Fibroblast of mammary gland (primary cell): ENCODE data around the gene CREB3.

Experiments
- DNase-seq: peaks from one replicate; pipeline ENCODE4 v3.0.0-alpha.2; 2010; ENCODE audit warnings: low read depth
- H3K4me3 ChIP-seq: 2 replicates; pipeline ENCODE4 v1.5.1; 2011; ENCODE audit warnings: low read depth, mild to moderate bottlenecking, low read length, moderate library complexity; ENCODE audit not compliant: control insufficient read depth
- TF ChIP-seq, protein P1 (sequence below): conservative IDR thresholded peaks from 2 replicates; pipeline ENCODE4 v1.5.1; 2011; ENCODE audit warnings: low read depth, low read length, inconsistent platforms; ENCODE audit not compliant: control insufficient read depth, insufficient read depth

The CREB3 gene

DNA sequence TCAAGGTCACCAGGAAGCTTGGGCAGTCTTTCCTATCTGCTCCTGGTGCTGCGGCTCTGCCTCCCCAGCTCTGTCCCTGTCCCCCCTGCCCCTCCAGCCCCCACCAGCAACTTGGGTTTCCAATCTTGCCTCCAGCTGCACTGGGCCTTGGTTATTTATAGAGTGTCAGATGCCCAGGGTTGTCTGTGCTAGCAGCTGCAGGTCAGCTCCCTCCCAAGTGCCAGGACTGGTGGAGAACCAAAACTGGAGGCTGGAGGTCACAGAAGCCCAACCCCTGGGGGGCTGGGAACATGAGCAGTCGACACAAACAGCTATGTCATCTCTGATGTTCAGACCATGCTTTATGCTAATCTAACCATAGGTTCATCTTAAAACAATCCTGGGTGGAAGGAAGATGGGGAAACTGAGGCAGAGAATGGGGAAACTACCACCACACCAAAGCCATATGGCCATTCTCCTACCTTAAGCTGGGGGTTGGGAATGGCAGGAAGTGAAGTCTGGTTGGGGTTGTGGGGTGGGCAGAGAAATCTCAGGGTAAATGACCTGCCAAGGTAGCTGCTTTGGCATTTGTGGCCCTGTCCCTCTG, 44.4 kb upstream of the CREB3 start:
- peak overlapping the region; percentile 96 for H3K4me3 ChIP-seq
- TF ChIP-seq, protein P1, sequence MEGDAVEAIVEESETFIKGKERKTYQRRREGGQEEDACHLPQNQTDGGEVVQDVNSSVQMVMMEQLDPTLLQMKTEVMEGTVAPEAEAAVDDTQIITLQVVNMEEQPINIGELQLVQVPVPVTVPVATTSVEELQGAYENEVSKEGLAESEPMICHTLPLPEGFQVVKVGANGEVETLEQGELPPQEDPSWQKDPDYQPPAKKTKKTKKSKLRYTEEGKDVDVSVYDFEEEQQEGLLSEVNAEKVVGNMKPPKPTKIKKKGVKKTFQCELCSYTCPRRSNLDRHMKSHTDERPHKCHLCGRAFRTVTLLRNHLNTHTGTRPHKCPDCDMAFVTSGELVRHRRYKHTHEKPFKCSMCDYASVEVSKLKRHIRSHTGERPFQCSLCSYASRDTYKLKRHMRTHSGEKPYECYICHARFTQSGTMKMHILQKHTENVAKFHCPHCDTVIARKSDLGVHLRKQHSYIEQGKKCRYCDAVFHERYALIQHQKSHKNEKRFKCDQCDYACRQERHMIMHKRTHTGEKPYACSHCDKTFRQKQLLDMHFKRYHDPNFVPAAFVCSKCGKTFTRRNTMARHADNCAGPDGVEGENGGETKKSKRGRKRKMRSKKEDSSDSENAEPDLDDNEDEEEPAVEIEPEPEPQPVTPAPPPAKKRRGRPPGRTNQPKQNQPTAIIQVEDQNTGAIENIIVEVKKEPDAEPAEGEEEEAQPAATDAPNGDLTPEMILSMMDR: no peak
- no peak for DNase-seq

DNA sequence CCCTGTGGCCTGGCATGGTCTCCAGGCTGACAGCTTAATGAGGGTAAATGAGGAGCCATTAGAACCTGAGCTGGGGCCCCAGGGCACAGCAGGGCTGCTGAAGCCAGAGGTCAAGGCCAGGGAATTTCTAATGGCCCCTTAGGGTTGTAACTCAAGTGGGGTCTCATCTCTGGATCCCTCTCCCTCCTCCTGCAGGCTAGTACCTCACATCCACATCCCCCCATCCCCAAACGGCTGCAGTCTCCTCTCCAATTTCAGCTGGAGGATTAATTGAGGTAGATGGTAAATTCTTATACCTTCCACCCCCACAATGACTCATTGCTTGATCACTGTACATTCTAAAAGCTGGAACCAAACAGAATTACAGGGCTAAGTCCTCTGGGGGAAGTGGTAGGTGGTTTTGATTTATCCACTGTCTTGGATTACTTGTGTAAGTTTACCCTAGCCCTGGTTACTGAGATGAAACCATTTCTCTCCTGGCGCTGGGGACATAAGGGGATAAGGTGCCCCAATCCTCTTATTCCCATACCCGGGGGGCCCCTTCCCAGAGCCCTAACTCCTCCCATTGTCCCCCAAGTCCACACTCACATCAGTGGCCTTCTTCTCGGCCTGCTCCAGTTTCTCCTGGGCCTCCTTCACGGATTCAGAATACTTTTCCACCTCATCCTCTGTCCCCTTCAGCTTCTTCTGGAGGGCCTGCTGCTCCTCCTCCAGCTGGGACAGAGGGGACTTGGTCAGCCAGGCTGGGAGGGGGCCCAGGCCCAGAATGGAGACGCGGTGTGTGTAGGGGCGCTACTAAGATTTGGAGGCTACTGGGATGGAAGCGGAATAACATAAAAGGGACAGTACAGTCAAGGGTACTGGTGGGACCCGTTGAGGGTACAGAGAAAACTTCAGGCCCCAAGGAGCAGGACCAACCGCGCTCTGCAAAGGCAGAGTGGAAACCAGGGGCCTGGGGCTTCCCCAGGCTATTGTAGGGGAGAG, 43.6 kb upstream of the CREB3 start:
- TF ChIP-seq, protein P1: no peak
- DNase-seq: peak; percentile 95
- peak overlapping the region; percentile 96 for H3K4me3 ChIP-seq

DNA sequence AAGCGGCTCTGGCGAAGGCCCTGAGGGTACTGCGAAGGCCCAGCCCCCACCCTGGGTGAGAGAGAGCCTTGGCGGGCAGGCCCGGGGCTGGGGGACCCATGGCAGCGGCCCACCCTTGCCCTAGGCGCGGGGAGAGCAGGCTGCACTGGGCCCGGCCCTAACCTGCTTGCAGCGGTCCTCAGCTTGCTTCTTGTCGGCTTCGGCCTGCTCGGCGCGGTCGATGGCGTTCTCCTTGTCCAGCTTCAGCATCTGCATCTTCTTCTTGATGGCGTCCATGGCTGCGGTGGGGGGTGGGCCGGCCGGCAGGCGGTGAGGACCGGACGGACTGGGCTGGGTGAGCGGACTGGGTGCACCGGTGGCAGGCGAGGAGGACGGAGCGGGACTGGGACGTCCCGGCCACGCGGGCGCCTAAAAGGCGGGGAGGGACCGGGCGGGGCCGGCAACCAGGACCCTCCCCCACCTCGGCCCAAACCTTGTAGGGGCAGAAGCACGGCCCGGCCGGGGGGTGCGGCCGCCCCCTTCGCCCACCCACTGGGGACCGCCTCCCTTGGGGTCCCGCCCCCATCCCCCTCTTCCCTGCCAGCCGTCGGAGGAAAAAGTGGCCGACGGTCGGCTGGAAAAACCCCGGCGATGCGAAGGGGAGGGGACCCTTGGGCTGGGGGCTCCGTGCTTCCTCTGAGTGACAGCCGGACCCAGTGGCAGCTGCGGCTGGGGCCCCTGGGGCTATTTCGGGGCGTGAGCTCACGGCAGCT, 42.7 kb upstream of the CREB3 start, which contains the start of gene TPM2:
Gene TPM2 (minus strand): TSS at position 384 of the 752 bp plus-strand sequence. CDS start 108 bp downstream, at position 276.
- peak; percentile 82 for DNase-seq
- TF ChIP-seq, protein P1: no peak
- peak within 1 kb of the TSS; percentile 96 for H3K4me3 ChIP-seq

DNA sequence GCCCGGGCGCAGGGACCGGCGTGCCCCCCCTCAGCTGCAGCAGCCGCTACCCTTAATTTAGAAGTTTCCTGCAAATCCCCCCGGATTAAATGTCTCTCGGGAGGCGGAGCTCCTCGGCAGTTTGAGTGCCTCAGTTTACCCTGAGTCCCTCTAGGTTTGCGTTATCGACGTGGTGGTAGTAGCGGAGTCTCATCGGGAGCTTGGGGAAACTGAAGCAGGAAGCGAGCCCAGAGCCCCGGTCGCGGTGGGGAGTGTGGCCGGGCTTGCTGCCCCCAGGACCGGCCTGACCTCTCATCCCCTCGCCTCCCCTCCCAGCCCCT, 42.2 kb upstream of the CREB3 start:
- H3K4me3 ChIP-seq: peak overlapping the region; percentile 96
- TF ChIP-seq, protein P1: no peak
- DNase-seq: peak; percentile 64

DNA sequence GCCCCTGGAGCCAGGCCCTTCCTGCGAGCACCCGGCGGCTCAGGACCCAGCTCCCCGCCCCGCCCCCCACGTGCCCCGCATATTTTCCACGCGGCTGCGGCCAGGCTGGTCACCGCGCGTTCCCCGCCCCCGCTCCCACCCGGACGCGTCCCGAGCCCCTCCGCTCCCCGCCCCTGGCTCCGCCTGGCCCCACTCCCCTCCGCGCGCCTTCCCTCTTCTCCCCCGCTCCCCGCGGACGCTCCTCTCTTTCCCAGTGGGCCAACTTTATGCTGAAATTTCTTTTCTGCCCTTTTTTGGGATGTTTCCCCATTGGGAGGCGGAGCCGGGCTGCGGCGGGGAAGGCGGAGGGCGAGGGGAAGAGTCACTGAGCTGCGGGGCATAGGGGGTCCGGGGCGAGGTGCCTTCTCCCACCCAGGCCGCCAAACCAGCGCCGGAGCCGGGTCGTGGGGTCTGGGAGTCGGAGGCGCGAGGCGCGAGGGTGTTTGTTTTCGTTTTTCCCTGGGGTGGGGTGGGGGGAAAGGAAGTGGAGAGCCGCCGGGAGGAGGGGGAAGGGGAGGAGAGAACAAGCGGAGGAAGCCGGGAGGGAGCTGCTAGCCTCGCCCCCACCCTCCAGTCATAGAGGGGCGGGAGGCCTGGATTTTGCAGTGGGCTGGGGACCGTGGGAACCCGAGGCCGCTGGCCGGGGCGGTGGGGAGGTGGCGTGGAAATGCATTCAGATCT, 41.7 kb upstream of the CREB3 start:
- TF ChIP-seq, protein P1: no peak
- DNase-seq: peak; percentile 67
- peak overlapping the region; percentile 96 for H3K4me3 ChIP-seq

DNA sequence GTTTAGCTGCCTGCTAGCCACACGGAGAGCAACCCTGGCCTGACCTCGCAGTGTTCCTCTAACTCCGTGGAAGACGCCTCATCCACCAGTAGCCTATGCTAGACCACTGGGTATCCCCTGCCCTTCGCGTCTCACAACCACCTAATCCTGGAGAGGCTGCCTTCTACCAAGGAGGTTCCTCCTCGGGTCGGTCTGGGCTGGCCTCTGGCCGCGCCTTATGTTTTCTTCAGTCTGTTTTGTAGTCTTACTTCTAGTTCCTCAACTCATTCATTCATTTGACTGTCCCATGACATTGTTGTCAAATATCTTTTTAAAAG, 41.2 kb upstream of the CREB3 start:
- TF ChIP-seq, protein P1: no peak
- no peak for DNase-seq
- H3K4me3 ChIP-seq: peak overlapping the region; percentile 96
